HEK293 (cell line): ENCODE measurements around the gene CYTIP.

Experiments used
- ZNF138 ChIP-seq: fragments of 450-650 bp; formaldehyde crosslinking; IDR thresholded peaks from 2 replicates; pipeline ENCODE4 v1.5.1; 2016; ENCODE audit warnings: missing biosample characterization, missing genetic modification characterization, borderline replicate concordance
- TF ChIP-seq, protein P1 (sequence below): fragments of 450-650 bp; formaldehyde crosslinking; IDR thresholded peaks from 2 replicates; pipeline ENCODE4 v1.5.1; 2016; ENCODE audit warnings: missing biosample characterization, missing genetic modification characterization

DNA sequence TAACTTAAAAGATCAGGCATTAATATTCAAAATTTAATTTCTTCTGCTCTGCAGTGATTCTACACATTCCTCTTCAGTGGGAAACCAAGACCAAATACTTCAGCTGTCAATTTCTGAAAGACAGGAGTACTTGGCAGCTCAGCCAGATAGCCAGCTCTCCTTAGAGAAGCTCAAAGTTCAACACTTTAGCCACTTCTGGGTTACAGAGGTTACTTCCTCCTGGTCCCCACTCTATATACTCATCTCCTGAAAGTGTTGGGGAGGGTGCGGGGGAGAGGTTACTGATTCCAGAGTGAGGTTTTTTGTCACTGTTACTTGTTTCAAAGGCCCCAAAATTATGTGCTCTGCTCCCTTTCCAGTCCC lies 4.1 kb downstream of the CYTIP start:
- TF ChIP-seq, protein P1, sequence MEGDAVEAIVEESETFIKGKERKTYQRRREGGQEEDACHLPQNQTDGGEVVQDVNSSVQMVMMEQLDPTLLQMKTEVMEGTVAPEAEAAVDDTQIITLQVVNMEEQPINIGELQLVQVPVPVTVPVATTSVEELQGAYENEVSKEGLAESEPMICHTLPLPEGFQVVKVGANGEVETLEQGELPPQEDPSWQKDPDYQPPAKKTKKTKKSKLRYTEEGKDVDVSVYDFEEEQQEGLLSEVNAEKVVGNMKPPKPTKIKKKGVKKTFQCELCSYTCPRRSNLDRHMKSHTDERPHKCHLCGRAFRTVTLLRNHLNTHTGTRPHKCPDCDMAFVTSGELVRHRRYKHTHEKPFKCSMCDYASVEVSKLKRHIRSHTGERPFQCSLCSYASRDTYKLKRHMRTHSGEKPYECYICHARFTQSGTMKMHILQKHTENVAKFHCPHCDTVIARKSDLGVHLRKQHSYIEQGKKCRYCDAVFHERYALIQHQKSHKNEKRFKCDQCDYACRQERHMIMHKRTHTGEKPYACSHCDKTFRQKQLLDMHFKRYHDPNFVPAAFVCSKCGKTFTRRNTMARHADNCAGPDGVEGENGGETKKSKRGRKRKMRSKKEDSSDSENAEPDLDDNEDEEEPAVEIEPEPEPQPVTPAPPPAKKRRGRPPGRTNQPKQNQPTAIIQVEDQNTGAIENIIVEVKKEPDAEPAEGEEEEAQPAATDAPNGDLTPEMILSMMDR (tag by site-specific recombination): no peak
- TF ChIP-seq ZNF138 (tag by site-specific recombination): no peak
